Mesothelial cell of epicardium (in vitro differentiated cells): ENCODE data around the gene ZFPM1. TPM values are rescaled to one million over a fixed set of nuclear protein-coding genes. Genes with fewer than 3 reads are reported as not detected.

Experiments used
- DNase-seq, 2 experiments: peaks; one replicate each; pipeline ENCODE4 v3.0.0; 2021; ENCODE audit warnings: low spot score in 2 of 2; ENCODE audit not compliant: unreplicated experiment in 2 of 2
- H3K27ac Mint-ChIP-seq: 2 replicates; pipeline ENCODE4 v1.8.0; 2021; ENCODE audit warnings: mixed read lengths
- H3K27me3 Mint-ChIP-seq: 2 replicates; pipeline ENCODE4 v1.8.0; 2021; ENCODE audit warnings: low read depth, mixed read lengths
- H3K36me3 Mint-ChIP-seq: 2 replicates; pipeline ENCODE4 v1.8.0; 2021; ENCODE audit warnings: mixed read lengths
- H3K4me1 Mint-ChIP-seq: 2 replicates; pipeline ENCODE4 v1.8.0; 2021; ENCODE audit warnings: mixed read lengths
- H3K4me3 Mint-ChIP-seq: 2 replicates; pipeline ENCODE4 v1.8.0; 2021; ENCODE audit warnings: mild to moderate bottlenecking, moderate library complexity, mixed read lengths
- H3K9me3 Mint-ChIP-seq: 2 replicates; pipeline ENCODE4 v1.8.0; 2021; ENCODE audit warnings: mixed read lengths
- CTCF ChIP-seq: fragments of 200-600 bp; sonication (generic); IDR thresholded peaks from one replicate; pipeline ENCODE4 v1.5.0; 2021; ENCODE audit warnings: antibody characterized with exemption; ENCODE audit not compliant: unreplicated experiment
- total RNA-seq: library from RNA; stranded (reverse); gene quantifications from 3 replicates; pipeline ENCODE4 v1.2.1, GENCODE V29; 2021

Gene ZFPM1
- total RNA-seq, 1 donor from 2014 or later: 56.2 TPM

GRCh38 chr16:88420496-88420895, 32.6 kb upstream of the ZFPM1 start:
- DNase-seq: no peak
- Mint-ChIP-seq H3K36me3 (no peaks in the 10 kb centered on the region), H3K27ac (no peak overlapping the region), H3K4me1 (peaks cover 16% of the 10 kb centered on the region), H3K4me3 (no peak overlapping the region), H3K9me3 (no peaks in the 10 kb centered on the region), H3K27me3 (no peaks in the 10 kb centered on the region)
- TF ChIP-seq CTCF: no peak

- Mint-ChIP-seq H3K9me3 (no peaks in the 10 kb centered on the region), H3K4me3 (no peak overlapping the region), H3K36me3 (no peaks in the 10 kb centered on the region), H3K27ac (no peak overlapping the region), H3K4me1 (peaks cover 16% of the 10 kb centered on the region), H3K27me3 (no peaks in the 10 kb centered on the region)
- TF ChIP-seq CTCF: no peak
- DNase-seq: no peak
Observed at GRCh38 chr16:88421301-88421700, 31.8 kb upstream of the ZFPM1 start.

GRCh38 chr16:88421871-88422433, 31.1 kb upstream of the ZFPM1 start:
- TF ChIP-seq CTCF: no peak
- Mint-ChIP-seq H3K27me3 (no peaks in the 10 kb centered on the region), H3K4me1 (peaks cover 16% of the 10 kb centered on the region), H3K9me3 (no peaks in the 10 kb centered on the region), H3K4me3 (no peak overlapping the region), H3K36me3 (no peaks in the 10 kb centered on the region), H3K27ac (no peak overlapping the region)
- DNase-seq: no peak

GRCh38 chr16:88422733-88423447, 30.2 kb upstream of the ZFPM1 start:
- Mint-ChIP-seq H3K4me3 (no peak overlapping the region), H3K4me1 (peaks cover 16% of the 10 kb centered on the region), H3K9me3 (no peaks in the 10 kb centered on the region), H3K27me3 (no peaks in the 10 kb centered on the region), H3K36me3 (no peaks in the 10 kb centered on the region), H3K27ac (no peak overlapping the region)
- no peak for DNase-seq
- no peak for TF ChIP-seq CTCF

GRCh38 chr16:88423448-88423850, 29.6 kb upstream of the ZFPM1 start:
- H3K27ac Mint-ChIP-seq: no peak overlapping the region
- no peaks in the 10 kb centered on the region for H3K9me3 Mint-ChIP-seq
- peaks cover 16% of the 10 kb centered on the region for H3K4me1 Mint-ChIP-seq
- no peak overlapping the region for H3K4me3 Mint-ChIP-seq
- TF ChIP-seq CTCF: no peak
- DNase-seq: no peak
- H3K27me3 Mint-ChIP-seq: no peaks in the 10 kb centered on the region
- no peaks in the 10 kb centered on the region for H3K36me3 Mint-ChIP-seq
